ENCODE measurements around the gene CRYBG1.

GRCh38 chr6:106334646-106335448 is 25.7 kb upstream of the CRYBG1 start:
- TF ChIP-seq POLR2AphosphoS5 (IDR thresholded peaks at IDR 0.05; ENCODE audit: low read depth, low read length) = no peak
- TF ChIP-seq REST (IDR thresholded peaks at IDR 0.05; ENCODE audit: insufficient read depth in 1 of 2, low read depth in 2 of 2, low read length in 2 of 2) = no peak
- TF ChIP-seq SIN3A (IDR thresholded peaks at IDR 0.05; ENCODE audit: borderline replicate concordance, insufficient read depth, low read length) = no peak
- no peak for TF ChIP-seq FOXP2 (optimal IDR thresholded peaks at IDR 0.05; ENCODE audit: borderline replicate concordance, extremely low read depth, extremely low read length, insufficient read depth)
